ENCODE results near the gene ENO3.

DNA sequence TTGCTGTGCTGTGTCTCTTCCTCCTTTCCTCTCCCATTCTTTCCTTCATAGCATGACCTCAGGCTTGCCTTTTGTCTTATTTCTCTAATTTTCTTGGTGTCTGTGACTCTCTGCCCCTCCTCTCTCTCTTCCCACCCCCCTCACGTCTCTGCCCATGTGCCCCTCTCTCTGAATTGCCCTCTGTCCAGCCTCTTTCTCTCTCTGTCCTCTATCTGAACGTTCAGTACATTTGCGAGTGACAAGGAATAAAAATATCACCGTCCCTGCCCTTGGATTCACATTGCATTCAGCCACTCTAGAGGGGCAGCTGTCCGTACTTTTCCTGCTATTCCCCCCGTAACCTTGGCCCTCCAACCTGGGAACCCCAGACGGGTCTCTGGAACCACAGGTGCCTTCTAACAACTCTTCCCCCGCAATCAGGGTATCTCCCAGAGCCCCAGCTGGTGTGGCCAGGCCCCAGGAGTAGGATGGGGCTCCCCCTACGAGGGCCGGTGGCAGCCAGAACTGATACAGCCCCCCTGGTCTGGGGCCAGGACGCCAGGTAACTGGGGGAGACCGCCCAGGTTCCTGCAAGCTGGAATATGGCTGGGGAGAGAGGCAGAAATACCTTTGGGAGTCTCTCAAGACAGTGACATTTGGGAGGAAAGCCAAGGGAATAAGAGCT is 48.6 kb downstream of the ENO3 start:
- TF ChIP-seq, protein P1, sequence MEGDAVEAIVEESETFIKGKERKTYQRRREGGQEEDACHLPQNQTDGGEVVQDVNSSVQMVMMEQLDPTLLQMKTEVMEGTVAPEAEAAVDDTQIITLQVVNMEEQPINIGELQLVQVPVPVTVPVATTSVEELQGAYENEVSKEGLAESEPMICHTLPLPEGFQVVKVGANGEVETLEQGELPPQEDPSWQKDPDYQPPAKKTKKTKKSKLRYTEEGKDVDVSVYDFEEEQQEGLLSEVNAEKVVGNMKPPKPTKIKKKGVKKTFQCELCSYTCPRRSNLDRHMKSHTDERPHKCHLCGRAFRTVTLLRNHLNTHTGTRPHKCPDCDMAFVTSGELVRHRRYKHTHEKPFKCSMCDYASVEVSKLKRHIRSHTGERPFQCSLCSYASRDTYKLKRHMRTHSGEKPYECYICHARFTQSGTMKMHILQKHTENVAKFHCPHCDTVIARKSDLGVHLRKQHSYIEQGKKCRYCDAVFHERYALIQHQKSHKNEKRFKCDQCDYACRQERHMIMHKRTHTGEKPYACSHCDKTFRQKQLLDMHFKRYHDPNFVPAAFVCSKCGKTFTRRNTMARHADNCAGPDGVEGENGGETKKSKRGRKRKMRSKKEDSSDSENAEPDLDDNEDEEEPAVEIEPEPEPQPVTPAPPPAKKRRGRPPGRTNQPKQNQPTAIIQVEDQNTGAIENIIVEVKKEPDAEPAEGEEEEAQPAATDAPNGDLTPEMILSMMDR (IDR thresholded peaks at IDR 0.05; ENCODE audit: extremely low read depth in 1 of 2, insufficient read depth in 1 of 2, low read depth in 1 of 2, low read length in 2 of 2) = no peak
- TF ChIP-seq POLR2A (IDR thresholded peaks at IDR 0.05; ENCODE audit: low read depth, low read length) = no peak
- TF ChIP-seq, protein P2, sequence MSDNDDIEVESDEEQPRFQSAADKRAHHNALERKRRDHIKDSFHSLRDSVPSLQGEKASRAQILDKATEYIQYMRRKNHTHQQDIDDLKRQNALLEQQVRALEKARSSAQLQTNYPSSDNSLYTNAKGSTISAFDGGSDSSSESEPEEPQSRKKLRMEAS (IDR thresholded peaks at IDR 0.05; ENCODE audit: insufficient read depth, insufficient read length) = no peak
- TF ChIP-seq POLR2AphosphoS5 (IDR thresholded peaks at IDR 0.05; ENCODE audit: insufficient read depth, low read depth, low read length) = no peak
- TF ChIP-seq EZH2 (IDR thresholded peaks at IDR 0.05; ENCODE audit: borderline replicate concordance, low read depth, low read length, severe bottlenecking) = no peak

Measured in endothelial cell of umbilical vein (primary cell).